GM12891 (cell line): ENCODE results near the gene ASB15.

Experiments
- POLR2A ChIP-seq: IDR thresholded peaks from 2 replicates; pipeline ENCODE4 v1.6.1; 2011; ENCODE audit warnings: low read depth, low read length, control low read depth
- POLR2AphosphoS5 ChIP-seq: IDR thresholded peaks from 2 replicates; pipeline ENCODE4 v1.6.1; 2011; ENCODE audit warnings: low read depth, low read length, control low read depth
- TAF1 ChIP-seq: IDR thresholded peaks from 2 replicates; pipeline ENCODE4 v1.6.1; 2011; ENCODE audit warnings: low read depth, low read length, control low read depth

DNA sequence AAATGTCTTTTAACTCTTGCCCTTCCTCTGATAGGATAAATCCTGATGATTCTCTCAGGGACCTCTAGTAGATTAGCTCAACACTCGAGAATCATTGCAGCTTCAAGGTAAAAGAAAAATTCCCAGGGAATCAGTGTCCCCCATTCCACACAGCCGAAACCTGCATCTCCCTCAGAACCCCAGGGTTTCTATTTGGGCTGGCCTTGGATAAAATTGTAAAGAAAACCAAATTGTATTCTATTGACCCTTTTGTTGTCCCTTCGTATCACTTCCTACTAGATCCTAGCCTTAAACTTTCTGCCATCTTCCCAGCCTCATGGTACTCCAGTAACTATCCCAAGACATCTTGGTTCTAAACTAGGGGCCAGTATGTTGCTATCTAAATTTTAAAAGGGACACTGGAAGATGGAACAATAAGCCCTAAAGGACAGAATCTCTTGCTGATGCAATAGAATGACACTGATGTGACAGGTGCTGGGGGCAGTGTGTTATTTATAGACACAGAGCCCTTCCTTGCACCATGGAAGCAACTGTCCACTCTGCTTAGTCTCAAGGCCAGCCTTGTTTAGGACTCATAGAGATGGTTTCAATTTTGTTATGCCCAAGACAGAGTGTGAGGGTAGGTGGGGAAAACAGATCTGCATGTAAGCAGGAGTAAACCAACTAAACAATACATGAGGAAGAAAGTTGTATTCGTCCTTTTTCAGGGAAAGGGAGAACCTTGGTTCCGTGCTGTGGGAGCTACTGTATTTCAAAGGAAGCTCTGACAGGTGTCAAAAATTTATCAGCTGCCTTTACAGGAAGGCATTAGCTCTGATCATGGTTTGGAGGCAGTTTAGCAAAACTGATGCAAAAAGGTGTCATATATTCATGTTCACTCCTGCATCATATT, 7.6 kb downstream of the ASB15 start:
- TF ChIP-seq POLR2A (no peak), POLR2AphosphoS5 (no peak), TAF1 (no peak)
